Mammary epithelial cell (primary cell): ENCODE measurements around the gene AUTS2.

Experiments
- CTCF ChIP-seq, 2 donors: IDR thresholded peaks in 1 of 2; conservative IDR thresholded peaks in 1 of 2; 2 replicates each; pipeline ENCODE4 v1.5.1; 2011 to 2012; ENCODE audit warnings: inconsistent platforms in 2 of 2, low read length in 2 of 2, mild to moderate bottlenecking in 2 of 2, control low read depth in 1 of 2, low read depth in 1 of 2; ENCODE audit not compliant: insufficient read depth in 1 of 2; ENCODE audit errors: extremely low read depth in 1 of 2
- EZH2 ChIP-seq: IDR thresholded peaks from 2 replicates; pipeline ENCODE4 v1.6.1; 2012; ENCODE audit warnings: low read length, inconsistent platforms, borderline replicate concordance

GRCh38 chr7:70153933-70154332 is 555.7 kb downstream of the AUTS2 start:
- TF ChIP-seq CTCF (conservative IDR thresholded peaks at IDR 0.05 in 1 of 2, IDR thresholded peaks at IDR 0.05 in 1 of 2; ENCODE audit: extremely low read depth in 1 of 2, insufficient read depth in 1 of 2, low read depth in 1 of 2, low read length in 2 of 2) (no peak), EZH2 (no peak)
